HG02763 (cell line): ENCODE results near the gene DUSP14.
"Not testable (repeated sequence)": the region's sequence is repeated elsewhere in the genome, so short reads cannot be mapped to it uniquely, and the experiment has no call there.

Experiments
- ATAC-seq: cut with Tn5 transposase; IDR thresholded peaks from one replicate; pipeline ENCODE4 v1.9.1; 2021; ENCODE audit warnings: mild to moderate bottlenecking, moderate library complexity; ENCODE audit not compliant: unreplicated experiment

DUSP14 gene, protein sequence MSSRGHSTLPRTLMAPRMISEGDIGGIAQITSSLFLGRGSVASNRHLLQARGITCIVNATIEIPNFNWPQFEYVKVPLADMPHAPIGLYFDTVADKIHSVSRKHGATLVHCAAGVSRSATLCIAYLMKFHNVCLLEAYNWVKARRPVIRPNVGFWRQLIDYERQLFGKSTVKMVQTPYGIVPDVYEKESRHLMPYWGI

DNA sequence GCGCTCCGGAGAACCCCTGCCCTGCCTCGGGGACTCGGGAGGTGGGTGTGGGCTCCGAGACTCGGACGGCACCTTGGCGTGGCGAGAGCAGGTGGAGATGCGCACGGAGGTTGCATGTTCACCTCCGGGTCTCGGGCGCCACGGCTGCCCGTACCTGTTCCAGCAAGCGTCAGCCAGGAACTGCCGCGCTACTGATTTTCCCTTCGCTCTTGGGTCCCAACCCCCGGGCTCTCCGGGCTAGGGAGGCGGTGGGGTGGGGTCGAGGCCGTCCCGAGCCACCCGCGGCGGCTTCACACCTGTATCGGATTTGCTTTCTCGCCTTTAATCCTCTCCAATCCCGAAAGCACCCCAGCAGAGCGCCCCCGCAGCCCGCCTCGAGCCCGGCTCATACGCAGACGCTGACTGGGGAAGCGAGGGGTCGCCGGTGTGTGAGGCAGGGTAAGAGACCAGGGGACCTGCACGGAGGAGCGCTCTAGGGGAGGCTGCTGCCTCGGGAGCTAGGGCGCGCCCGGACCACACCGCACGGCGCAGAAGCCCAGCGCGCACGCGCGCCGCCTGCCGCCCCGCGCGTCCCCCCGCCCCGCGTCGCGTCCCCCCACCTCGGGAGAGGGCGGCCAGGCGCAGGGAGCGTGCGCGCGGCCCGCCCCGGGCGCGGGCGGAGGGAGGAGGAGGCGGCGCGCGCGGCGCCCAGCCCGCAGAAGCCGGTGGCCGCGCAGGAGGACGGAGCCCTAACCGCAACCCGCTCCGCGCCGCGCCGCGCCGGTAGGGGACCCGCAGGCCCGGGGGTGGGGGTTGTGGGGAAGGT lies at the start of gene DUSP14:
TSS of gene DUSP14 (plus strand) at position 695 of the 805 bp plus-strand sequence. CDS start 22,382 bp downstream, outside the sequence.
- ATAC-seq: peak; percentile 62

GRCh38 chr17:37440424-37440823 lies 49.3 kb upstream of the DUSP14 start:
- no peak for ATAC-seq

DNA sequence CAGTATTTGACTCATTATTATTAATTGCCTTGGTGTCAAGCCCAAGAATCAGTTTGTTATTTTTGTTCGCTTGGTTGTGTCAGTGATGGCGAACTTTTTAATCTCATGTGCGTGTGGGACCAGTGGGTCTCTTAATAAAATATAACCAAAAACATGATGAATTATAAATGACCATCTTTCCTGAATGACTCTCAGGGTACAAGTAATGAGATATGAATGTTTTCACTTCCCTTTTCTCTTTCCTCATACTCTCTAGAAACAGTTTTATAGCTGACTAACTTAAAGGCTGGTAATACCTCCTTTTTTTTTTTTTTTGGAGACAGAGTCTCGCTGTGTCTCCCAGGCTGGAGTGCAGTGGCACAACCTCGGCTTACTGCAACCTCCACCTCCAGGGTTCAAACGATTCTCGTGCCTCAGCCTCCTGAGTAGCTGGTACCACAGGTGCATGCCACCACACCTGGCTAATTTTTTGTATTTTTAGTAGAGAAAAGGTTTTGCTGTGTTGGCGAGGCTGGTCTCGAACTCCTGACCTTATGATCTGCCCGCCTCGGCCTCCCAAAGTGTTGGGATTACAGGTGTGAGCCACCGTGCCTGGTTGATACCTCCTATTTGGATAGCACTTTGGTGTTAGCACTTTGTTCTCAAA lies 48.2 kb upstream of the DUSP14 start:
- not testable (repeated sequence) for ATAC-seq

GRCh38 chr17:37446027-37446426 lies 43.7 kb upstream of the DUSP14 start:
- no peak for ATAC-seq

- no peak for ATAC-seq
Observed at GRCh38 chr17:37447641-37448040, 42.0 kb upstream of the DUSP14 start.

DNA sequence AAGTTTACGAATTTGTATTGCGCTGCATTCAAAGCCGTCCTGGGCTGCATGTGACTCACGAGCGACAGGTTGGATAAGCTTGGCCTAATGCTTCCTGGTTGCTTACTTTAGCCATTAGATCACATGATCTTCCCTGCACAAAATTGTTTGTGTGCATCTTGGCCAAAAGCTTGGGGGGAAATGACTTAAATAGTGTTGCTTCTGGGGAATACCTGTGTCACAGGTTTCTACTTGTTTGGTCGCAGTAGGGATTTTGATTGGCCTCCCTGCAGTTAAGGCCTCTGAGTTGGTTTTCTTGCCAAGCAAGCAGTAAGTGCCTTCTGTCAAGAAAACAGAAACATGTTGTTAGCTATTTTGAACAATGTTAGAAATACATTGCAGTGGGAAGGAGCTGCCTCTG lies 39.6 kb upstream of the DUSP14 start:
- no peak for ATAC-seq

GRCh38 chr17:37457801-37458200 lies 31.9 kb upstream of the DUSP14 start:
- not testable (repeated sequence) for ATAC-seq

DNA sequence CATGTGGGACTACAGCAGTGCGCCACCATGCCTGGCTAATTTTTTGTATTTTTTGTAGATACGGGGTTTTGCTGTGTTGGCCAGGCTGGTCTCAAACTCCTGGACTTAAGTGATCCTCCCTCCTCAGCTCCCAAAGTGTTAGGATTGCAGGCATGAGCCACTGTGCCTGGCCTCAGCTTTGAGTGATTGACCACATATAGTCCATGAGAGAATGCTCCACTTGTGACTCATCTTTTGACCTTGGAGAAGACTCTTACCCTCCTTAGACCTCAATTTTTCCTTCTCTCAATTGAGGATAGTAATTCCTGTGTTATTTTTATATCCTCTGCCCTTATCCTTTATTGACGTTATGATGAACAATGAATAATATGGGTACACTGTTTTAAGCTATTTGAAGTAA lies 30.9 kb upstream of the DUSP14 start:
- no peak for ATAC-seq

GRCh38 chr17:37461668-37462067 lies 28.0 kb upstream of the DUSP14 start:
- ATAC-seq: no peak

- no peak for ATAC-seq
Observed at GRCh38 chr17:37462492-37462891, 27.2 kb upstream of the DUSP14 start.

DNA sequence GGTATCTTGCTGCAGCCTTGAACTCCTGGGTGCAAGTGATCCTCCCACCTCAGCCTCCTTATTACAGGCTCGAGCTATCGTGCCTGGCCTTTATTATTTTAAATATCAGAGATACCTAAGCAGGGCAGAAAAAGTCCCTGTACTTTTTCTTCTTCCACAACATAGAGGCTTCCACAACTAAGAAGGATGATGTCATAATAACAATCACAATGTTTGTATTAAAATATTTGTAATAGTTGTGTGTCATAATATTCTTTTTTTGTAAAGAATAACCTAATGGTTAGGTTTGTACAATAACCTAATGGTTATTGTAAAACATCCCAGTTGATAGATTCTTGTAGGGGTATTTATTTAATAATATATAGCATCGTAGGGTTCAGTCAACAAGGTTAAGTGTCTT lies 26.7 kb upstream of the DUSP14 start:
- ATAC-seq: no peak

DNA sequence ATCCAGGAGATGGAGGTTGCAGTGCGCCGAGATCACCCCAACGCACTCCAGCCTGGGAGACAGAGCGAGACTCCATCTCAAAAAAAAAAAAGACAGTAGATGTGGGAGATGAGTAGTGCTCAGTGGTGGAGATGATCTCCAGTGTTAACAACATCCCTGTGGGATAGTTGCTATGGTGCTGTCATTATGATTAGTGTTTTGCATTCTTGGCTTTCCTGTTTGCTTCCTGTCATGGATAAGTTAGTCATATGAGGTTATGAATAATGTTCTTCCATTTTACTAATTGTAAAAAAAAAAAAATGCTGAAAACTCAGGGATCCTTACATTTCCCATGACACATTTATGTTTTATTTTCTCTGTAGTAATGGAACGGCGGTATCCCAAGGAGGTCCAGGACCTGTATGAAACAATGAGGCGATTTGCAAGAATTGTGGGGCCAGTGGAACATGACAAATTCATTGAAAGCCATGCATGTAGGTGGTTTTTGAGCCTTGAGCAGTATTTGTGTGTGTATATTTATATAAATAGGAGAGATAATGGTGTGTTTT lies 24.5 kb upstream of the DUSP14 start:
- ATAC-seq: no peak

- ATAC-seq: no peak
Observed at GRCh38 chr17:37466471-37466870, 23.2 kb upstream of the DUSP14 start.

GRCh38 chr17:37470181-37470580 lies 19.5 kb upstream of the DUSP14 start:
- ATAC-seq: no peak

DNA sequence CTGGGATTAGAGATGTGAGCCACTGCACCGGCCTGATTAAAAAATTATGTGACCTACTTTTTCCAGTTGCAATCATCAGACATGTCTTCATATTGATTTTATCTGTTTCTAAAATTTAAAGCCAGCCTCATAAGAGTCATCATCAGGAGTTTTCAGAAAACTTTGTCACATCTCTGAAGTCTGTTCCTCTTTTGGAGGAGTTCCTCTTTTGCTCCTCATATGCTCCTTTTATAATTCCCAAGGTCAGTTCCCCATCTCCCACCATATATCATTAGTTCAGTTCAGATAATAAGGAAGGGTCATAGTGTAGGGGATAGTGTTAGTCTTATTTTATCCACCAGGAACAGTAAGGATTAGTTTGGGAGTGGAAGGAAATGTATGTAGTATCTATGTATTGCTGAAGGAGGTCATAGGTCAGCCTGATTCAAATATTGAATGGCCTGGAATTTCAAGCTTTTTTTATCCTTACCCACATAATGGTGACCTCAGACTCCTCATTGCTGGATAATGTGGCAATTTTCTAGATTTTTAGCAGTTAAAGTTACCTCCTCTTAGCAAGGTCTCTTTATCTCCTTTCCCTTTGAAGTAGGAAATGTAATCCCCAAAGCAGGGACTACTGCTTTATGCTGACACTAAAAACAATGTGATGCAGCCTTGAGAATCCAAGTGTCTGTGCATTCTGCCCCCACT lies 13.8 kb upstream of the DUSP14 start:
- no peak for ATAC-seq

- no peak for ATAC-seq
Observed at GRCh38 chr17:37476431-37477120, 13.1 kb upstream of the DUSP14 start.

DNA sequence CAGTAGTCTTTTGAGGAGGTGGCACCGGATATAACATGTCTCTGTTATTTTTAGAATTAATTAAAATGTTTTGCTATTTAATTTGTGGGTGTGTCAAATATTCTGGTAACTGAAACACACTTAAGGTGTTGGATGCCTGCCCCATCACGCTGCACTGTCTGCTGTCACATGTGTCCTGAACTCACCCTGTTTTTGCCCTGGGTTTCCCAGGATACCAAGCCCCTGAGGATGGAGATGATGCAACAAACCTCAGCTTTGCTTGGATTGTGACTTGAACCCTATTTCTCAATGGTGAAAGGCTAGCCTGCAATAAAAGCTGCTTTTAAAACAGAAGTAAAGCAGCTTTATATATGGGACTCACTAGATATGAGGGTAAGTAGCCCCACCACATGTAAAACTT lies 11.5 kb upstream of the DUSP14 start:
- ATAC-seq: no peak

DNA sequence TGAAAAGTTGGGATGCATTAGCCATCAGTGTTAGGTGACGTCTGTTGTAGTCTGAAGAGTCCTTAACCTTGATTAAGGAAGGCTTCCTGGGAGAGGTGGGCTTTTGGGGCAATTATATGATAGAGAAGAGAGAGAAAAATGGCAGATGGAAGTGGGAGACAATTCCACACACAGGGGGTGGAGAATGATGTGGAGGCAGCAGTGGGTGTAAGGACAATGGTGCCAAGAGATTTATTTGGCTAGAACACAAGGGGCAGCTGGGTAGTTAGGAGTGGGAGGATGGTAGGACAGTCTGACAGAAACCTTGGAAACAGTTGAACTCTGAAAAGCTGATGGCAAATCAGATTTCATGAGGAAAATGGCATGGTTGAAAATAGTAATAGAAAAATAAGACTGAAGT lies 10.7 kb upstream of the DUSP14 start:
- no peak for ATAC-seq

DNA sequence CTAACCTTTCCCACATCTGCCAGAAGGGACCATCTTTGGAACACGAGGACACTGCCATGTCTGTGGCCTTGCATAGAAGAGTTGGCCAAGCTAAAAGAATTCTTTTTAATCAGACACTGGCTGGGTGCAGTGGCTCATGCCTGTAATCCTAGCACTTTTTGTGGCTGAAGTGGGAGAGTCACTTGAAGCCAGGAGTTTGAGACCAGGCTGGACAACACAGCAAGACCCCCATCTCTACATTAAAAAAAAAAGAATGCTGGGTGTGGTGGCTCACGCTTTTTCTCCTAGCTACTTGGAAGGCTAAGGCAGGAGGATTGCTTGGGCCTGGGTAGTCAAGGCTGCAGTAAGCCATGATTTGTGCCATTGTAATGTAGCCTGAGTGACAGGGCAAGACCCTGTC lies 9.3 kb upstream of the DUSP14 start:
- ATAC-seq: no peak

- no peak for ATAC-seq
Observed at GRCh38 chr17:37481001-37481665, 8.6 kb upstream of the DUSP14 start.
